NCI-H524 (cell line): Measurements from ENCODE around the gene SRC.

Experiments
- DNase-seq, 2 experiments: peaks; one replicate each; lab custom pipeline; 2025; lab: John Stamatoyannopoulos, UW

Gene SRC

DNA sequence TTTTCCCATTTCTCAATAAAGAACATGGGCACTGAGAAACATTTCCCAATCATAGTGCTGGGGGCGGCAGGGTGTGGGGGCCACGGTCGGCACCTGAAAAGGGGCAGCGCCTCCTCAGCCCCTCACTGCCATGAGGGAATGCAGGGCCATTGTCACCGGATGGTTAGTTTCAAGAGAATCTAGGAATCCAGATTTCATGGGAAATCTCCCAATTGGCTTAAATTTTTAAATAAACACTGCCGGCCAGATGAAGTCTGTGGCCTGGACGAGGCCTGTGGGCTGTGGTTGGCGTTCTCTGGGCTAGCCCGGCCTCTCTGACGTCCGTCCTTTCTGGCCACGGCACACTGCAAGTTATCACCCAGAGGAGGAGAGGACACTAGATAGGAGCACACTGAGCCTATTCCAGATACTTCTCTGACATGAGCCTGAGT is 30.9 kb upstream of the SRC start:
- DNase-seq = no peak

DNA sequence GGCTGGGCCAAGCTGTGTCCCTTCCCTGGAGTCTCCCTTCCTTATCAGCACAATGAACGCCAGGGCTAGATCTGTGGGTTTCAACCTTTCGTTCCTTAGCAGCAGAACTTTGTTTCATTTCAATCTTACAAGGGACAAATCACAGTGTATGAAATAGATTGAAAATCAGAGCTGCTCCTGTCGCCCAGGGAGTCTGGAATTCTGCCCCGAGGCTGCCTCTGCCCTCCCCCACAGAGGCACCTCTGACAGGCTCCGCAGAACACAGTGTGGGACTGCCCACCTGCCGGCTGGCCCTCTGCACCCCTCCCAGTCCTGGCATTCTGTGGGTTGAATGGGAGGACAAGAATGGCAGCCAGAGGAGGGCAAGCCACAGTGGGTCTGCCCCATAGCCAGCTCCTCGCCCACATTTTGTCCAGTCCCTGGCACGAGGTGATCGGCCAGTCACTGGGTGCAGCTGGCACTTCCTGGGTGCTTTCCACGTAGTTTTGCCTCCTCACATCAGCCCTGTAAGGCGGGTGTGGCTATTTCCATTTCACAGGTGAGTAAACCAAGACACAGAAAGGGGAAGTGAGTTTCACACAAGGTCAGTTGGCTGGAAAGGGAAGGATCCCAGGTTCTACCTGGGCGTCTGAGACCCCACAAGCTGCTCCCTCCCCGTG is 30.4 kb upstream of the SRC start:
- DNase-seq = no peak

DNA sequence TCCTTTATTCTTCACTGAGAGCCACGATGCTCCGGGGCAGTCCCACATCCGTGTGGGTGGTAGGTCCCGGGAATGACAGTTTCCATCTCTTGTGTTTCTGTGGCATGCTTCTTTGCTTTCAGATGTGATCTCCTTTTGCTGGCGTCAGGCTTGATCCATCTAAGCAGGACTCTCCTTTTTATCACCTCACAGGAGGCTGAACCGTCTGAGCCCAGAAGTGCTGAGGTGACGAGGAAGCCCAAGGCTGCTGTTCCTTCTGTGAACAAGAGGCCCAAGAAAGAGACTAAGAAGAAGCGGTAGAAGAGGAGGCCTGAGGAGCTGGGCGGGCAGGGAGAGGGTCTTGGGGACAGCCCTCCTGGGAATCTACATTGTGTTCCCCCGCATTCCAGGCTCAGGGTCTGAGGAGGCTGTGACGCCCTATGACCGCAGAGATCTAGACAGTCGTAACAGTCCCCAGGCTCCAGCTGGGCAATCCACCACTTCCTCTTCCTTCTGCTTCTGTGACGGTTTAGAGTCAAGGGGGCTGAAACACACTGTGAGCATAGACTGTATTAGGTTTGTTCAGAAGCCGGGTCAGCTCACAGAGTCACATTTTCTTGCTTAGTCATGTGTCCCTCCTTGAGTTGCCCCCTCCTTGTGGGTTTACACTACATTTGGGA is 29.7 kb upstream of the SRC start:
- DNase-seq = no peak

DNA sequence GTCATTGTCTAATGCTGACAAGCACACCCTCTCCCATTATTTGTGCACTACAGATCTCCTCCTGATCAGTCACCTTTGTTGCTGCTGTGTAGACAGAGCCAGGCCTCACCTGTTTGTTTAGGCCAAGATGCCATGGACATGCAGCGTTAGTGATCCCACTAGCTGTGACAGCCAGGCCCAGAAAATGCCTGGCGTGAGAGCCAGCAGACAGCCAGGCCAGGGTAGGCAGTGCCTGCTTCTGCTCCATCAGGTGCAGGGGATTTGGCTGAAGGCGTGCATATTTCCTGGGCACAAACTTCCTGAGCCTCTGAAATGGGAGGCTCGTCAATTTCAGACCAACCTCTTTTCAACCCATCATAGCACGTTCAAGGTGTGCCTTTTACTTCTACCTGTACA is 29.2 kb upstream of the SRC start:
- no peak for DNase-seq

DNA sequence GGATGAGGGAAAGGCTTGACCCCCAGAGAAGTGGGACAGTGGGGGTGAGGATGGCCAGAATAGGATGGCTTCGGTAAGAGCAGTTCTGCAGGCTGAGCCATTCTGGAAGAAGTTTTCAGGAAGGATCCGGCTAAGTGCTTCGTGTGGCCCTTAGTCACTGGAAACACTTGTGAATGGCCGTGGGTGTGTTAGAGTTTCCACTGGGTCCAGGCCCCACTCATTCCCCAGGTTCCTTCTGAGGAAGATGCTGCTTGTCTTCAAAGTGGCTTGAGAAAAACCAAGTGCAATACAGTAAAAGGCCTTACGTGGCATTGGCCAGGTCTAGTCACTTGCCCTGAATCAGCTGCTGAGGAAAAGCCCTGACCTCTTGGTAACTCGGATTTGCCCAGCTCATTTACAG is 28.6 kb upstream of the SRC start:
- DNase-seq = no peak

DNA sequence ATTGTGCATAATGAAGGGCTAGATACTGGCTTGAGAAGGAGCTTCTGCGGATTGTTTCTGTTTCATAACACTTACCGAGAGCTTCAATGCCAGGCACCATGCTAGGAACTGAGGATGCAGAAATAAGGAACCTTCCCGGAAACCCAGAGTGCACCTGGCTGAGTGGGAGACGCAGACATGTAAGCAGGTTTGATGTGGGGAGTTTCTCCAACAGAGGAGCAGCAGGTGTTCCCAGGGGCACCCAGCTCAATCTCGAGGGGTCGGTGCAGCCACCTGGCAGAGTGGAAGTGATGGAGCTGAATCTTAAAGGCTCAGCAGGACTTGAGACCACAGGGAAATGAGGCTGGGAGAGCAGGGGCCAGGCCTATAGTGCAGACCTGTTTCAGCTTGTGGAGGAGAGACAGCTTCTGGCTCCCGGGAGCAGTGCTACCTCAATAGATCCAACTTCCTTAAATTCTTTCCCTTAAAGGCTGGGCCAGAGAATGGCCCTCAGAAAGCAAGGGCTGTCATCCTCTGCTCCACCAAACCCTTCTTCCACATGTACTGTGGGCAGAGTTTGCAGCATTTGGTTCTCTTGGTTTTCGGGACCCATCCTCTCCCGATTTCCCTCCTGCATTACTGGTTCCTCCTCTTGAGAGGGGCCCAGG is 27.8 kb upstream of the SRC start:
- DNase-seq = no peak

DNA sequence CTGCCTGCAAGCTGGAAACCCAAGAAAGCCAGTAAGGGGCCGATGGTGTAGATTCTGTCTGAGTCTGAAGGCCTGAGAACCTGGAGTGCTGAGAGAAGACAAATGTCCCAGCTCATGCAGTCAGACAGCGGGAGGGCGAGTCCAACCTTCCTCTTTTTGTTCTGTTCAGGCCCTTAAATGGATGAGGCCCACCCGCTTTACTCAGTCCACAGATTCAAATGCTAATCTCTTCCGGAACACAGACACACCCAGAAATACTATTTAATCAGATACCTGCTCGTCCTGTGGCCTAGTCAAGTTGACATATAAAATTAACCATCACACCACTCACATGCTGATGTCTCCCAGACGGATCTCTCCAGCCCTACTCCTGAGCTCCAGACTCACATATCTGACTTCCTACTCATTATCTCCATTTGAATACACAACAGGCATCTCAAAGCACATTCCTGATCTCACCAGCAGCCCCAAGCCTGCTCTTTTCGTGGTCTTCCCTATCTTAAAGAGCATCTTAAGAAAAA is 26.7 kb upstream of the SRC start:
- no peak for DNase-seq

DNA sequence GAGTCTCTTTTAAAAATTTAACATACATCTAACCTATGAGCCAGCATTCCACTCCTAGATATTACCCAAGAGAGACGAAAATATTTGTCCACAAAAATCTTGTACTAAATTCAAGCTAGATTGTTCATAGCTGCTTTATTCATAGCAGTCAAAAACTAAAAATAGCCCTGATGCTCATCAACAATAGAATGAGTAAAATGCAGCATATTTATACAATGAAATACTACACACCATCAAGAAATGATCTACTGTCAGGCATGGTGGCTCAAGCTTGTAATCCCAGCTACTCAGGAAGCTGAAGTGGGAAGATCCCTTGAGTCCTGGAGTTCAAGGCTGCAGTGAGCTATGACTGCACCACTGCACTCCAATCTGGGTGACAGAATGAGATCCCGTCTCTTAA is 22.0 kb upstream of the SRC start:
- no peak for DNase-seq

DNA sequence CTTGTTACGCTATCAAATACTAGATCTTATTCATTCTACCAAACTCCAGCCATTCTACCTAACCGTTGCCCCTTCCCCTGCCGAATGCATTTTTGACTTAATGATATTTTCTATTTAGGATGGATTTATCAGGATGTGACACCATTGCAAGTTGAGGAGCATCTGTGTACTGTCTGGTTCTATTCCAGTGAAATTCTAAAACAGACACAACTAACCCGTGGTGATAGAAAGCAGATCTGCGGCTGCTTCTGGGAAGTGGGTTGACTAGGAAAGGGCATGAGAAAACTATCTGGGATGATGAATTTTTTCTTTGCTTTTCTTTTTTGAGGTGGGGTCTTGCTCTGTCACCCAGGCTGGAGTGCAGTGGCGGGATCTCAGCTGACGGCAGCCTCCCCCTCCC is 20.7 kb upstream of the SRC start:
- DNase-seq = no peak

DNA sequence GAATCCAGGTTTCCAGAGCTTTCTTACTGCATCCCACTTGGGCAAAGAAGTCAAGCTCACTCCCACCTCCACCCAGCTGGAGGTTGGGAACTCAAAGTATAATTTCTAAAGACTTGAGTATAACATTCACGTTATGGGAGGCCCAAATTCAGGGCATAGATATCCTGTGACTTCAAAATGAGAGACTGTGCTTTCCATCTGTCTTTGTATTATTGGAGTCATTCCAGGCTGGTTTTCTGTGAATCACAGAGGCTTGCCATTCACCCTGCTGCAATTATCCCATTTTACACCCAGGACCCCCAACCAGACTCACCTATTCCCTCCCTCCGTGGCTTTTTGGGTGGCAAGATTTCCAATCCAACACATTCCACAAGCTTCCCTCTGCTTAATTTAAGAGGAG is 19.3 kb upstream of the SRC start:
- no peak for DNase-seq

DNA sequence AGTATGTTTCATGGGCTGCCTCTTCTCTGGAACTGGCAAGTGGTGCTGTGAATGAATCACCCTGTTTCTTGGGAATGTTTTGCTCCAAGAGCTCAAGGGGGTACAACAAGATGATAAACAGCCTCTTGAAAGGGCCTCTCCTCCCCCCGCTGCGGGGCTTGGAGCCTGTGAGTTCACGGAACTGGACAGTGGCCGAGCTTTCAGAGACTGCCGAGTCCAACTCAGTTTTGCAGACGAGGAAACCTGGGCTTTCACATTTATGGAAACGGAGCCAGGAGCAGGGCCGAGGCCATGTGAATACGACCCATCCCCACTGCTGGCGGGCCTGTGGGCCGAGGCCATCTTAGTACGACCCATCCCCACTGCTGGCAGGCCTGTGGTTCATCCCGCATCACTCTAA is 18.2 kb upstream of the SRC start:
- no peak for DNase-seq

DNA sequence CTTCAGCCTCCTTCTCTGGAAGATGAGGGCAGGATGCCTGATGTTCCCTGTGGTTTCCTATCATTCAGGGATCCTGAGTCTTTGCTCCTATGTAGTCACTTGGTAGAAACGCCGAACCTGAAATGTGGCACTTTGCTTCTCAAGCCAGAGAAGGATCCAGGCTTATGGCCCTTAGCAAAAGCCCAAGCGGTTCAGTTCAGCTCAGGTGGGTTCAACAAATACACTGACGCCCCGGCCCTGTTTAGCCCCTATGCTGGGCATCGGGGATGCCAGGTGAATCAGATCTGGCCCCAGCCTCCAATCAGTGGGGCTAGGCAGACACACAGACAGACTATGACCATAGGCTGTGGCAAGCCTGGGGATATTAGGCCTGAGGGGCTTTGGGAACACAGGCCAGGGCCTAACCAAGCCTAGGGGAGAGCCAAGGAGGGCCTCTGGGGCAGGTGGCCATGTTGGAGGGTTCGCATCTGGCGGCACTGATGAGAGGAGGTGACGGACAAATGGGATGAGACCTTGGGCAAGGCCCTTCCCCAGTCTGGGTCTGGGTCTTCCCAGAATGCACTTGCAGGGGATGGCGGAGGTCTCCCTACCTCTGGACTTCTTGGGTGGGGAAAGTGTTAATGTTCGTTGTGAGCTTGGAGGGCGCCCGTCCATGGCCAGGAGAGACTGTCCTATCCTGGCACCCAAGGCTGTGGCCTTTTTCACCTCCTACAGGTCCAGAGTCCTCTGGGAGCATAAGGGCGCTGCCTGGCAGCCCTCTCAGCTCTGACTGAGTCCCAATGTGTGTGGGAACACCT is 17.6 kb upstream of the SRC start:
- DNase-seq = no peak

DNA sequence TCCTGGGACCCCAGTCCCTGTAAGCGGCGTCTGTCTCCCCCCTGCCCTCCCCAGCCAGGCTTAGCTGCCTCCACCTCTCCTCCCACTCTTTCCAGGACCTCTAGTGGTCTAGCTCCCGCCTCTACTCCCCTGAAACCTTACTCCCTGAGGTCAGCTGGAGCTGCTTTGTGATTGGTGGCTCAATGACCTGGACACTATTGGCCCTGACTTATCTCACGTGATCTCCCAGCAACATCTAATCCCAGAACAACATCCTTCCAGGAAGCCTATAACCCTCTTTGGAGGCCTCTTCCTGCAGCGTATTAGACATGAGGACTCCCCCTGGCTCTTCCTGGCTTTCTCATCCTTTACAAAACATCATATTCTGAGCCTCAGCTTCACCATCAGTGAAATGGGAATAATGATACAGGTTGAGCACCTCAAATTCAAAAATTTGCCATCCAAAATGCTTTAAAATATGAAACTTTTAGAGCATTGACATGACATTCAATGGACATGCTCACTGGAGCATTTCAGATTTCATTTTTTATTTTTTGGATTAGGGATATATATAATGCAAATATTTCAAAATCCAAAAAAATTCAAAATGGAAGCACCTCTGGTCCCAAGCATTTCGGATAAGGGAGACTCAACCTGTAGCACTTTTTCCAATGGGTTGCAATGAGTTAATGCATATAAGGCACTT is 16.3 kb upstream of the SRC start:
- no peak for DNase-seq

DNA sequence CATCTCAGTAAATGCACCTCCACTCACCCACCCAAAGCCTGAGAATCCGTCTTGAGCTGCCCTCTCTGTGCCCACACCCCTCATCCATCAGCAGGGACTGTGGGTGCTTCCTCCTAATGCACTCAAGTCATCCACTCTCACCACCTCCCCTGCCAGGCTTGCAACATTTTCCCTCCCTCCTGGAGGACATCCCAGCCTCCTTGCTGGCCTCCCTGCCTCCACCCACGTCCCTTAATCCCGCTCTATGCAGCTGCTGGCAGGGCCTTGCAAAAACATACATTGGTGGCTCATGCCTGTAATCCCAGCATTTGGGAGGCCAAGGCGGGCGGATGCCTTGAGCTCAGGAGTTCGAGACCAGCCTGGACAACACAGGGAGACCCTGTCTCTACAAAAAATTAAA is 15.6 kb upstream of the SRC start:
- DNase-seq = no peak

DNA sequence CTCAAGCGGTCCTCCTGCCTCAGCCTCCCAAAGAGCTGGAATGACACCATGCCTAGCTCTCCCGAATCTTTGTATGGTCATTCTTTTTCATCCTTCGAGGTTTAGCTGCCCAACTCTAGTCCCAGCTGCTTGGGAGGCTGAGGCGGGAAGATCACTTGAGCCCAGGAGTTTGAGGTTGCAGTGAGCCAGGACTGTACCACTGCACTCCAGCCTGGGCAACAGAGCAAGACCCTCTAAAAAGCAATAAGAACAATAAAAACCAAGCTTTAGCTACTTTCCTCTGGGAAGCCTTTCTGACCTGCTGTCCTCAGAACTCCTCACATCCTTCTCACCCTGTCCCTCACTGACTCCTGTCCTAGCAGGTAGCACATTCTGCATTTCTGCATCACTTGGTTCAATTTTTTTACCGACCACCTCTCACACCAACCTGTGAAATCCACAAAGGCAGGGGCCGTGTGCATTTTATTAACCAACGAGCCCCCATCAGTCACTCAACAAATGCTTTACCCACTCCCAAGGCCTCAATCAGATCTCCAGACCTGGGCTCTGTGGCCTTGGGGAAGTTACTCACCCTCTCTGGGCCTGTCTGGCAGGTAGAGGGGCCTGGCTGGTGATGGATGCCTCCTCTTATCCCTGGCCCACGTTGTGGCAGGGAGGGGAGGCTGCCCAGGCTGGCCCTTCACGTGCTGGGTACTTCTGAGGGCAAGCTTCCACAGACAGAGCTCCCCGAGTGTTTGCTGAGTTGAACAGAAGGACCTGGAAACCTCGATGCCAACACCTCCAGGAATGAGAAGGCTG is 14.7 kb upstream of the SRC start:
- no peak for DNase-seq

DNA sequence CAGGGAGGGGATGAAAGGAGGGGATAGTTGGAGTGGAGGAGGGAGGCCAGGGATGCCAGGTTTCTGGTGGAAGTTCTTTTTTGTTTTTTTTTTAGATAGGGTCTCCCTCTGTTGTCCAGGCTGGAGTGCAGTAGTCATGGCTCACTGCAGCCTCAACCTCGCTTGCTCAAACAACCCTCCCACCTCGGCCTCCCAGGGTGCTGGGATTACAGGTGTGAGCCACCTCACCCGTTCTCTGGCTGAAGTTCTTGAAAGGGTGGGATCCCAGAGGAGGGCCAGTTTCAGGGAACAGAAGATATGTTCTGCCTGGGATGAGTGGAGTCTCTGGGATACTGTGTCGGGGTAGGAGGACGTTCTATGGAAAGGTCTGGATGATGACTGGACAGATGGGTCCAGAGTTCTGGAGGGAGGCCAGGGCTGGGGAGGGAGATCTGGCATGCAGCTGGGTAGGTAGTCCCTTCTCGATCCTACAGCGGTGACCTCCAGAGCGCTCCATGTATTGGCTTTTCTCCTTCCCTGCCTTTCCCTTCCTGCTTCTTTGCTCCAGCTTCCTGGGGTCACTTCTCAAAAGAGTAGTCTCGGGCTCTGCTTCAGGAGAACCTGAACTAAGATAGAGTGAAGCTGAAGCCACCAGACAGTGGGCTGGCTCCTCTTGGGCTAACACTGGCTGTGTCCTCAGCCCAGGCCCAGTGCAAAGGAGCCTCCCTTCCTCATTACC is 12.7 kb upstream of the SRC start:
- no peak for DNase-seq

DNA sequence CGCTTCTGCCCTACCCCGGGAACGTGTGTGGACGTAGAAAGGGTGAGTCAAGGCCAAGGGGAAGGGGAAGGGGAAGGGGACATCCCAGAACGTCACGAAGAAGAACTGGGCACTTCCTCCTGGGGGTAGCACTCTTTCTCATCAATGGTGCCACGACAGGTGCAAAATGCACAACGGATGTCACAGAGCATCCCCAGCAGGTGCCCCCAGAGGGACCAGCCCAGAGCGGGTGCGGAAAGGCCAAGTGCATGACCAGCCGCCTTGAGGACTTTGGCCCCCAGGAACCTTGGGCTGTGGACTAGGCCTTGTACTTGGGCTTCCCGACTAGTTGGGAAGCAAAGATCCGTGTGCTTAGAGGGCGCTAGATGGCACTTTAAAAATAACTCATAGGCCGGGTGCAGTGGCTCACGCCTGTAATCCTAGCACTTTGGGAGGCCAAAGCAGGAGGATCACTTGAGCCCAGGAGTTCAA is 12.1 kb upstream of the SRC start:
- no peak for DNase-seq

DNA sequence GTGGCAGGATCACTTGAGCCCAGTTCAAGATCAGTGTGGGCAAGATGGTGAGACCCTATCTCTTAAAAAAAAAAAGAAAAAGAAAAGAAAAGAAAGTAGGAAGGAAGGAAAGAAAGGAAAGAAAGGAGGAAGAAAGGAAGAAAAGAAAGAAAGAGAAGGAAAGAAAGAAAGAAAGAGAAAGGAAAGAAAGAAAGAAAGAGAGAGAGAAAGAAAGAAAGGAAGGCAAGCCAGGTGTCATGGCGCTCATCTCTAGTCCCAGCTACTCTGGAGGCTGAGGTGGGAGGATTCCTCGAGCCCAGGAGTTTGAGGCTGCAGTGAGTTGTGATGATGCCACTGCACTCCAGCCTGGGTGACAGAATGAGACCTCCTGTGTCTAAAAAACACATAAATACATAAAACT is 11.5 kb upstream of the SRC start:
- DNase-seq = no peak

DNA sequence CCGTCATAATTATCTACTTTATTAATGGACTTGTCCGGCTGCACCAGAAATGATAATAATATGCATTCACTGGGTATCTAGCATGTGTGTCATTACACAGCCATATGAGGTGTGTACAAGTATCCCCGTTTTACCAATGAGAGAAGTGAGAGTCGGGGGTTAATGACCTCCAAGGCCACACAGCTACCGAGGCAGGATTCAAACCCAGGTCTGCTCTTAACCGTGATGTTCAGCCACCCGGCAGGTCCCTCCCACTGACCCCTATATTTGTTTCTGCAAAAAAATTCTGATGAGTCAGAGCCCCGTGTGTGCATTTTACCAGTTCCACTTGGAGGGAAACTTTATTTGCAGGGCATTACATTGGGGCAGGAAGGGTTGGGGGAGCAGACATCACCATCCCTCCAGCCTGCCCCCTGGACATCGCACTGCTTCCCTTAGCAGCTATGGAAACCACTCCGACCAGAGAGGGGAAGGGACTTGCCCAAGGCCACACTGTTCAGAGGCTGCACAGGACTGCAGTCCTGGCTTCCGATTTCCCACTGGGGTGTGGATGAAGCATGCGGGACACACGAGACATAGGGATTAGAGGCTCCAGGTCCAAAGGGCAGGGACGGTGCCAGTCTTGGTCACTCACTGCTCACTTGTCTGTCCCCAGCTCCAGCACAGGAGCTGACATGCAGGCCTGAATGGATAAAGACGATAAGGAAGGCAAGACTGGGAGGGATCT is 10.1 kb upstream of the SRC start:
- DNase-seq = no peak
